ENCODE data around the gene DHX34.
"Not testable (repeated sequence)": the region's sequence is repeated elsewhere in the genome, so short reads cannot be mapped to it uniquely, and the experiment has no call there.

The DHX34 gene

GRCh38 chr19:47331931-47332547 is 17.1 kb upstream of the DHX34 start, which contains the start of gene C5AR2:
Gene C5AR2 (plus strand): TSS chr19:47332175. CDS start chr19:47340800, 8,625 bp downstream.
- DNase-seq: no peak

GRCh38 chr19:47336765-47337718 is 12.1 kb upstream of the DHX34 start:
- not testable (repeated sequence) for DNase-seq

GRCh38 chr19:47339196-47339880 is 9.8 kb upstream of the DHX34 start:
- DNase-seq: no peak

- DNase-seq: no peak
Observed at GRCh38 chr19:47340477-47341208, 8.5 kb upstream of the DHX34 start.

GRCh38 chr19:47341734-47342133 is 7.4 kb upstream of the DHX34 start:
- DNase-seq: no peak

GRCh38 chr19:47343194-47343802 is 5.8 kb upstream of the DHX34 start:
- no peak for DNase-seq

- no peak for DNase-seq
Observed at GRCh38 chr19:47344425-47344824, 4.7 kb upstream of the DHX34 start.

- not testable (repeated sequence) for DNase-seq
Observed at GRCh38 chr19:47346024-47346423, 3.1 kb upstream of the DHX34 start.

- no peak for DNase-seq
Observed at GRCh38 chr19:47350630-47351029, 1.5 kb downstream of the DHX34 start.

- no peak for DNase-seq
Observed at GRCh38 chr19:47351548-47351947, 2.4 kb downstream of the DHX34 start.

- DNase-seq: no peak
Observed at GRCh38 chr19:47352095-47352494, 3.0 kb downstream of the DHX34 start.

GRCh38 chr19:47353307-47353712 is 4.2 kb downstream of the DHX34 start:
- no peak for DNase-seq

- DNase-seq: no peak
Observed at GRCh38 chr19:47356900-47357299, 7.8 kb downstream of the DHX34 start.

GRCh38 chr19:47357788-47358680 is 8.9 kb downstream of the DHX34 start:
- no peak for DNase-seq

GRCh38 chr19:47358936-47359335 is 9.8 kb downstream of the DHX34 start:
- DNase-seq: no peak

- no peak for DNase-seq
Observed at GRCh38 chr19:47362321-47362720, 13.2 kb downstream of the DHX34 start.

- no peak for DNase-seq
Observed at GRCh38 chr19:47363758-47364531, 14.8 kb downstream of the DHX34 start.

- DNase-seq: not testable (repeated sequence)
Observed at GRCh38 chr19:47365455-47365854, 16.3 kb downstream of the DHX34 start.

- no peak for DNase-seq
Observed at GRCh38 chr19:47370045-47370611, 21.0 kb downstream of the DHX34 start.

GRCh38 chr19:47371261-47371660 is 22.1 kb downstream of the DHX34 start:
- DNase-seq: no peak
